ENCODE results near the gene SLC2A13.
"Not testable (repeated sequence)": the region's sequence is repeated elsewhere in the genome, so short reads cannot be mapped to it uniquely, and the experiment has no call there.

The SLC2A13 gene

DNA sequence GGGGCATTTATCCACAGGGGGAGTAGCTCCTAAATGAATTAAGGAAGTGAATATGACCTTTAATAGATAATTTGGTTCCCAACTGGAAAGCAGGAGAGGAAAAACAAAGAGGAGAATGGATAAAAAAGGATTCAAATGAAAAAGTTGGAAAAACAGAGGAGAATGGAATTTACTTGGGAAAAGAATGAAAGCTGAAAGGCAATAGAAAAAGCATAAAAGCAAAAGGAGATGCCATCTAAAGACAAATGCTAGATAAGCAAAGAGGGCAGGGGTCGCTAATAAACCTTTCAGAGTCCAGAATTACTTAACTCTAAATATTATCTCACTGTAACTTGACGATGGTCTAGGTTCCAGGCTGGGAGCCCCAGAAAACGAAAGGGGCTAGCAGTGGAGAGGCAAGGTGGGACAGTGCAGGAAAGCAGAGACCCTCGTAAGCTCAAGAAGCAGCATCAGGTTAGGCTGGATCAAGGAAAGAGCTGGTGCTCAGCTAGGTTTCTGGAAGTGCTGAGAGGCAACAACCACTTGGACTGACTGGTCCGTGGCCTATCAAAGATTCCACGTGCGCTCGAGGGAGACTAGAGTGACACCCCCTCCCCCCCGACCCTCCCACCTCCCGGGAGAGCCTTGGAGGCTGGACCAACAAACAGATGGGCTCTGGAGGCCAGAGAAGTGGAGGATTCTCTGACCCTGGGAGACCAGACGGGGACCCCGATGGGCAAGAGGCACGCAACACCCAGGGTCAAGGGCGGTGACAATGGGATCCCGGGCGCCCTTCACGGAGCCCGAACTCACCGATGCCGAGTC lies 1.2 kb downstream of the SLC2A13 start:
- DNase-seq, result no peak

DNA sequence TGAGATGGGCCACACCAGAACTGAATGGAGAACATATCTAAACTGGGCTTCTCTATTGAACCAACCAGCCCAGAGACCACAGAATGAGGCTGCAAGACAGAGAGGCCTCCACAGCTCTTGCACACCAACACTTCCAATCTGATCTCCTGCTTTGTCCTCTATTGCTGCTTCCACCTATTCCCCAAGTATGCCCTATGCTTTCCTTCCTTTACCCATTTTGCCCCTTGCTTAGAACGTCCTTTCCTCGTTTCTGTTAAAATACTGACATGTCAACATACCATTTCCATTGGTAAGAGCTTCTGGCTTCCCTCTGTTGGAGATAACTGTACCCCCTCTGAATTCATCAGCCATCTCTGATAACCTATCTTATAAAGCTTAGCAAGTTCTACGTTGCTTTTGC lies 2.8 kb downstream of the SLC2A13 start:
- DNase-seq, result no peak

GRCh38 chr12:40101747-40102146 lies 4.1 kb downstream of the SLC2A13 start:
- no peak for DNase-seq

DNA sequence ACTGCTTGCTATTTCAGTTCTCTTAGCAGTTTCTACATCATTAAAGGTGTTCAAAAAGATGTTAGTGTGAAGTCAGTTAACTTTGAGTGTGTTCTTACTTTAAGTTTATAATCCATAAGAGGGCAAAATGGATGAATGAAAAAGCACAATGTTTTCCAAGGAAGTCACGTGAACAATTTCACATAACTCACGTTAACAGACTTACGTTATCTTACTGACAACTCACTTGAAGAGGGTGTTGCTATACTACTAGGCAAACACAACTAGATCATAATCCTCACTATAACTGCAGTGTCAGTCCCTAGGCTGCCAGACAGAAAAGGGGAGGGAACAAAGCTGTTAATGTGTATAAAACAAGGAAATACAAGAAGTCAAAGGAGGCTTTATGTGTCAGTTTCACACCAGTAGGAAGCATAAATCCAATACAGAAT lies 6.4 kb downstream of the SLC2A13 start:
- no peak for DNase-seq

- no peak for DNase-seq
Measured at GRCh38 chr12:40098406-40099145, 7.3 kb downstream of the SLC2A13 start.

DNA sequence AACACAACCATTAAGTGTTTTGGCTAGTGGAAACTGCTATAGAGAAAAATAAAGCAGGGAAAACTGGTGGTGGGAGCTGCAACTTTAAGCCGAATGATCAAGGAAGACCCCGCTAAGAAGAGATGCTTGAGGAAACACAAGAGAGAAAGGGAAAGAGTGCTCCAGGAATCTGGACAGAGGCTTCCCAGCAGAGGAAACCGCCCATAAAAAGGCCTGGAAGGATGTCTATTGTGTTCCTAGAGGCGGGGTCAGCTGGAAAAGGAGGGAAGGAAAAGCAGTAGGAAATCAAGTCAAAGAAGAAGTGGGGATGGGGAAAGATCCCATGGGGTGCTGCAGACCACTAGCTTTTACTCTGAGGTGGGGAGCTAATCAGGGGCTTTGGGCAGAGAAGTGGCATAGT lies 12.4 kb downstream of the SLC2A13 start:
- DNase-seq, result no peak

DNA sequence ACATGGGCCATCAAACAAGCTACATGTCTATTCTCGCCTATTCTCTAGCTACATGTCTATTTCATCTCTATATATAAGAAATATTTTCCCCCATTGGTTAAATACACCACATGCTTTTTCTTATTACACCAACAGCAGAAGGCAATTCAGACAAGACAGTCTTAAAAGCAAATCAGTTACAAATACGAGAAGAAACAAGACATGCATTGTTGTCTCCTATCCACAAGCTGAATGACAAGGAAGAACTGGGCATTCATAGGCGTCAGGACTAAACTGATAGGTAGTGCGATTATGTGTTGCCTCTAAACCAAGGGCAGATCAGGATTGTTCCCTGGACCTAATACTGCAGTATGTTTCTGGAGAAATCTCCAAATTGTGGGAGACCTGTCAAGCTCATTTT lies 19.4 kb downstream of the SLC2A13 start:
- DNase-seq, result no peak

GRCh38 chr12:40078266-40078665 lies 27.6 kb downstream of the SLC2A13 start:
- DNase-seq, result no peak

DNA sequence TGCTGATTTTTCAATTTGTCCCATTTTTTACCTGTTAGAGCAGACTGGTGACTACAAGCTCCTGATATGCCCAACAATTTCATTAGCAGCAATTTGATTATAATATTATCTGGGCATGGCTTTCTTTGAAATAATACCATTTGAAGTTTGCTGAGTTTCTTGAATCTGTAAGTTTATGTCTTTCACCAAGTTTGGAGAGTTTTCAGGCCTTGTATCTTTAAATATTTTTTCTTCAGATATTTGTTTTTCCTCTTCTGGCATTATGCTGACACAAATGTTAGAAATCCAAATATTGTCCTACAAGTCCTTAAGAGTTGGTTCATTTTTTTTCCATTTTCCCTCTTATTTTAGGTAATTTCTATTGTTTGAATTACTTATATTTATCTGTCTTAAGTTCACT lies 30.4 kb downstream of the SLC2A13 start:
- DNase-seq, result no peak

DNA sequence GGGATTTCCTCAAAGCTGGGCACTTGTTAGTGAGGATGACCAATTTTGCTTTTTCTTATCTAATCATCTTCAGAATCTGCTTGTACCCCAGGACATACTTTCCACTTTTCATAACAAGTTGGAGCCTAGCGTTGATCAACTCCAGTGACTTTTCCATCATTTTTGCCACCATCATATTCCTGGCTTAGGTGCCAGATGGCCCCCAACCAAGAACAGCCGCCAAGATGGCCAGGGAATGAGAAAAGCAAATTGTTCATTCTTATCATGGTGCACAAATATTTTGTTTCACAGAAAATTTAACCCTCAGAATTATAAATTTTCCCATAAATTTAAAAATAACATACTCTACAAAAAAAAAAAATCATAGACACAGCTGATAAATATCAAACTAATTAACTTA lies 37.5 kb downstream of the SLC2A13 start:
- DNase-seq, result no peak

DNA sequence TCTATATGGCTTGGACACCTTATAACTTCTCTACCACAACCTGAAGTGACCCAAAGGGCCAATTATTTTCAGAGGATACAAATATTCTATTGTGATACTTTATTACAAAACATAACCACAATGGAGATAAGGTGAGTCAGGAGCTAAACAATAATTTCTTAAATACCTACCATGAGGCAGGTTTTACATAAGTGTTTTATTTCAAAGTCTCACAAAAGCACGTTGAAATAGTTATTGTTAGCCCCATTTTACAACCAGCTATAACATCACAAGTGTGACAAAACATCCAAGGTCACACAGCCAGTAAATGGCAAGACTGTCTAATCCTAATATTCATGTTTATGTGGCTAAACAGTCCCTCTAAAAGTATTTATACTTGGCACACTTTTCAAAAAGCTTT lies 40.2 kb downstream of the SLC2A13 start:
- no peak for DNase-seq

DNA sequence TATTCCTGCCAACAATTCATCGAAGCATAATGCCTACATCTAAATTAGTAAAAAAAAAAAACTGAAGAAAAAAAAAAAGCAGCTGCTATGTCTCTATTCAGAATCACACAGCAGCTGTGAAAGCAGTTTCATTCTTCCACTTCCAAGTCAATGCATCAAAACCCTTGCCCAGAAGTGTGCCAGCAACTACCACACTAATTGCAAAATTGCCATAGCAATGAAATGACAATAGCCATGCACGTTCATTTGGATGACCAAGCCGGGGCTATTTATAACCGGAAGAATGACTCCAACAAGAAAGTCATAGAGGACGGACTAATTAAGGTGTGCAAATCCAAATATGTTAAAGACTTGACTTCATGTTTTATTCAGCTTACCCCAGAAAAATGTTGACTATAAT lies 42.5 kb downstream of the SLC2A13 start:
- DNase-seq, result no peak

DNA sequence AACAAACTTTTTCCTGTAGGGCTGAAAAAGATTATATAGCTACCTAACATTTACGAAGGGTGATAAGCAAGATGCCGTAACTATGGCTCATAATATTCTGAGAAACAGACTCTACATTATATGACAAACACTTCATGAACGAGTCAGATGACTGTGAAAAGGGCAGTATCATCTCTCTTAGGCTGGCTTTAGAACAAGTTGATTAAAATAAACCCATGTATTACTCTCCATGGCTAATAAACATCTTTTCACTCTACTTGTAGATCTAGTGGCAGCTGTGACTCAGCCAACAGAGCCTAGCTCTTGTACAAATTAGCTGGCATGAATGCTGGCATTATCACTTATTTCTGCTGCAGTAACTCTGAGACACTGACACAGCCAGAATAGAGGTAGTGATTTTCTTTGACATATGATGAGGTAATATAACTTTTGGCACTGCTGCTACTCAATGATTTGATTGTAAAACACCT lies 47.1 kb downstream of the SLC2A13 start:
- DNase-seq, result no peak

DNA sequence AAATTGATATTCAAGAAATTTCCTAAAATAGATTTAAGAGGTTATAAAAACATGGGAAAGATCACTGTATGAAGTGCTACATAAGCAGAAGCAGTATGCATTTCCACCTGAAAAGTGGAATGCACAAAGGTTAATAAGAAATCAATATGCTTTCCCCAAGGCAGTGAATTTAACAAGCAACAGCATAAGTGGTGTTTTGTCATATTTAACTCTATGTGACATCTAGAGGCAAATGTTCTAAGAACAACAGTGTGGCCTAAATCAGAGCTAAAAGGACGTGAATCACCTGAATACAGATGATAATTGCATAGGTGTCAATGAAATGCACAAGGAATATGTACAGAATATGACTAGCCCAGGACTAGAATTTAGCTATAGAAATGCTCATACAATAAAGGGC lies 49.5 kb downstream of the SLC2A13 start:
- no peak for DNase-seq

GRCh38 chr12:40055776-40056175 lies 50.1 kb downstream of the SLC2A13 start:
- DNase-seq, result no peak

- no peak for DNase-seq
Measured at GRCh38 chr12:40055228-40055579, 50.7 kb downstream of the SLC2A13 start.

DNA sequence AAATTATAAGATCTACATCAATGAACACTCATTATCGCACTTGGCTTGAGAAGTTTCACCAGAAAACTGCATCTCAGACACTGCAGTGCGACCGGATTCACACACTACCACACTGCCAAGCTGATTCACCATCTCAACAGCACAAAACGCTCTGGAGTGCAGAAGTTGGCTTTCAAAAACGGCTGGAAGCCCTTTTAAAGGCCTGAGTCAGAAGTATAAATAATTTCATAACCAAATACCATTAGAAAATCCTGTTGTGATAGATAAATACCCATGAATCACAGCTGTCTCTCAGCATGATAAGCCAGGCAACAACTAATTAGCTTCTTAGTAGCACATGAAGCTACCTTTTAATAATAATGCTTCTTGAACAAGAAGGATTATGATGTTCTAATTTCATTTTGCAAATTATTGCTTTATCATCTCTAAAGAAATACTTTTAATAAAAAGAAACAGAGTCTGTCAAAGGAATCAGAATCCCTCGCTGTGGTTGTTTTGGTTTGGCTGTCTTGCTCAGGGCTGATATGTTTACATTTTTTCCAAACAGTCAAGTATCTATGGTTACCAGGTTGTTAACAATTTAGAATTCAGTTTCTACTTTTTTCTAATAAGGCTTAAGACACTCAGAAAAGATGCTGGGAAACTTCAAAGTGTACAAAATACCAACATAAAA lies 51.2 kb downstream of the SLC2A13 start:
- no peak for DNase-seq

DNA sequence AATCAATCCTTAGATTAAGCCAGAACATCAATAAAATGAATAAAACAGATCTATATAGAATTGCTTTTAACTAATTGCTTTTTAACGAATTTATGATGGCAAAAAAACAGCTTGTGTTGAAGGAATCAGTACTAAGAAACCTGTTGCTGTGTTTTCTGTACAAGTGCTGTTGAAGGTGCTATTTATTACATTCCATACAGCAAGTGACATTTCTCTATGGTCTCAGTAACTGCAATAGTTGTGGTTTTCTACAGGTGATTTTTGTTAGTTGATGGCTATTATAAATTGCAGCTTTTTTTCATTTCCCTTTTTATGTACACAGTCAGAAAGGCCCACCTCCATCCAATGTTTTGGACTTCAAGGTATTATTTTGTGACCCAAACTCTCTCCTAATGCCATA lies 56.6 kb downstream of the SLC2A13 start:
- DNase-seq, result no peak

- not testable (repeated sequence) for DNase-seq
Measured at GRCh38 chr12:40047002-40047401, 58.9 kb downstream of the SLC2A13 start.

DNA sequence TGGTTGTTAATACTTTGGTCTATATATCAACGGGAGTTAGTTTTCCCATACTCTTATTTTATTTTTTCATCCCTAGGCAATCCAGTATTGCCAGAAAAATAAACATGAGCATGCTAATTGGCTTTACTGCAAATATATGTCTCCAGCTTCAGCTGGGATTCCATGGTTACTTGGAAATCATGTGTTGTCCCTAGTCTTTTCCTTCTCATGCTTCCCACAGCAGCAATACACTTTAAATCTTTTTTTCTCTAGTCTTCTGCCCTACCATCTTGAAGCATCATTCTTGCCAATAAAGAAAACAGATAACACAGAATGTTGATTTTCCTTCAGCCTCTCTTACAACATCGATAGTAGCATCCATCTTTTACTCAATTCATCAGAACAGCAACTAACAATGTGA lies 60.2 kb downstream of the SLC2A13 start:
- DNase-seq, result no peak

DNA sequence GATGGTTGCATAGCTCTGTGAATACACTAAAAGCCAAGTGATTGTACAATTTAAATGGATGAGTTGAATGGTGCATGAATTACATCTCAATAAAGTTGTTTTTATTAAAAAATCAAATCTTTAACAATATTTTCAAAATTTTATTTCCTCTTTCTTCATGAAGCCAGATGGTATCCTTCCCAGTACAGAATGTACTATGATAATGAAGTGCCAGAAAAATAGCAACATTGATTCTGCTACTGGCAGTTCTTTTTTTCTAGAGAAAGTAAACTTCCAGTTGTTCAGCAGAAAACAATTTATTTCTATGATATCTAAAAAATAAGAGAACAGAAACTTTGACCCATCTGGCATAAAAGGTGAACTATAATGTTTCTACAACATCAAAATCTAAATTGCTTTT lies 61.5 kb downstream of the SLC2A13 start:
- DNase-seq, result no peak

DNA sequence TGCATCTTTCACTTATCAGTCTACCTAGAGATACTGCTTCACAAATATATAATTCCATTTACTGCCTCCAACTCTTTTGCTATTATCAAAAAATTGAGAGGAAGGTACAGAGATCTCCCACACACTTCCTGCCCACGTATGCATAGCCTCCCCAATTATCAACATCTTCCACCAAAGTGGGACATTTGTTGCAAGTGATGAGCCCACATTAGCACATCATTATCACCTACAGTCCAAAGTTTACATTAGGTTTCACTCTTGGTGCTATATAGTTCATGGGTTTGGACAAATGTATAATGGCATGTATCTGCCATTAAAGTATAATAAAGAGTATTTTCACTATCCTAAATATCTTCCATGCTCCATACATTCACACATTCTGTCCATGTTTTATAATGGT lies 66.3 kb downstream of the SLC2A13 start:
- no peak for DNase-seq

GRCh38 chr12:40038619-40039018 lies 67.3 kb downstream of the SLC2A13 start:
- peak in 1 of 2 donors; percentile 20 for DNase-seq

DNA sequence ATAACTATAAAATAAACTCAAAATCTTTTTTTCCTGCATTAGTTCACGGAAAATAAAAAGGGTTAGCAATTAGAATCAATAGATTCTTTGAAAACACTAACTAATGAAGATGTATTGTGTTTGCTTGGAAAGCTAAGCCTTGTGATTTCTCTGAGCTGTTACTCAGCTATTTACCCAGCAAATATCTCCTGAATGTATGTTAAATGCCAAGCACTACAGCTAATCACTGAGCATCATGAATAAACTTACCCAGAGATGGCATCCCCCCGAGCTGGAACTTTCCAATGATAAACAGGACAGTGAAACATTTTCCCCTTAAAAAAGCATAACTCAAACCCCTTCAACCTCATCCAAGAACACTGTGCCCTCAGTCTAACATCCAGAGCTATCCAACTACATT lies 71.2 kb downstream of the SLC2A13 start:
- DNase-seq, result no peak

Data from inflammatory macrophage treated with lipopolysaccharide for 1 hour (primary cell).